Measurements from ENCODE around the gene SLC39A9. TPM values are rescaled to one million over a fixed set of nuclear protein-coding genes. Genes with fewer than 3 reads are reported as not detected.

SLC39A9 gene
- total and polyA plus RNA-seq, 2 experiments from 2014 or later: 17.7 to 48.1 TPM

GRCh38 chr14:69376439-69376838 is 22.1 kb upstream of the SLC39A9 start:
- Histone ChIP-seq H3K27me3 (ENCODE audit: insufficient read depth) (no peaks in the 10 kb centered on the region), H4K20me1 (replicated peaks; ENCODE audit: insufficient read depth) (peaks cover 18% of the 10 kb centered on the region), H2AFZ (no peak overlapping the region), H3K9me2 (ENCODE audit: insufficient read depth) (no peaks in the 10 kb centered on the region), H3K27ac (ENCODE audit: low read depth) (no peak overlapping the region), H3K79me2 (replicated peaks; ENCODE audit: insufficient read depth) (peaks cover 18% of the 10 kb centered on the region), H3K4me1 (ENCODE audit: insufficient read depth) (no peaks in the 10 kb centered on the region), H3K4me2 (no peak overlapping the region), H3F3A (replicated peaks; ENCODE audit: low read depth) (no peaks in the 10 kb centered on the region), H3K4me3 (no peak overlapping the region), H3K36me3 (ENCODE audit: insufficient read depth) (peaks cover 18% of the 10 kb centered on the region)
- Mint-ChIP-seq H3K36me3 (ENCODE audit: low read depth) (peaks cover 52% of the 10 kb centered on the region), H3K4me1 (no peaks in the 10 kb centered on the region), H3K27me3 (ENCODE audit: insufficient read depth, low read depth, poor library complexity) (peaks cover 5% of the 10 kb centered on the region), H3K9me3 (peaks cover 5% of the 10 kb centered on the region; the same call in 1 of the 3 replicates), H3K4me3 (no peak overlapping the region), H3K27ac (no peak overlapping the region)
- no peak for ATAC-seq
- TF ChIP-seq CREB1 (CRISPR knock-in tag; IDR thresholded peaks at IDR 0.05; ENCODE audit: low read depth): no peak
- TF ChIP-seq NANOG (IDR thresholded peaks at IDR 0.05; ENCODE audit: borderline replicate concordance): no peak
- TF ChIP-seq, protein P1, sequence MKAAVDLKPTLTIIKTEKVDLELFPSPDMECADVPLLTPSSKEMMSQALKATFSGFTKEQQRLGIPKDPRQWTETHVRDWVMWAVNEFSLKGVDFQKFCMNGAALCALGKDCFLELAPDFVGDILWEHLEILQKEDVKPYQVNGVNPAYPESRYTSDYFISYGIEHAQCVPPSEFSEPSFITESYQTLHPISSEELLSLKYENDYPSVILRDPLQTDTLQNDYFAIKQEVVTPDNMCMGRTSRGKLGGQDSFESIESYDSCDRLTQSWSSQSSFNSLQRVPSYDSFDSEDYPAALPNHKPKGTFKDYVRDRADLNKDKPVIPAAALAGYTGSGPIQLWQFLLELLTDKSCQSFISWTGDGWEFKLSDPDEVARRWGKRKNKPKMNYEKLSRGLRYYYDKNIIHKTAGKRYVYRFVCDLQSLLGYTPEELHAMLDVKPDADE (IDR thresholded peaks at IDR 0.05): no peak
- TF ChIP-seq, protein P2, sequence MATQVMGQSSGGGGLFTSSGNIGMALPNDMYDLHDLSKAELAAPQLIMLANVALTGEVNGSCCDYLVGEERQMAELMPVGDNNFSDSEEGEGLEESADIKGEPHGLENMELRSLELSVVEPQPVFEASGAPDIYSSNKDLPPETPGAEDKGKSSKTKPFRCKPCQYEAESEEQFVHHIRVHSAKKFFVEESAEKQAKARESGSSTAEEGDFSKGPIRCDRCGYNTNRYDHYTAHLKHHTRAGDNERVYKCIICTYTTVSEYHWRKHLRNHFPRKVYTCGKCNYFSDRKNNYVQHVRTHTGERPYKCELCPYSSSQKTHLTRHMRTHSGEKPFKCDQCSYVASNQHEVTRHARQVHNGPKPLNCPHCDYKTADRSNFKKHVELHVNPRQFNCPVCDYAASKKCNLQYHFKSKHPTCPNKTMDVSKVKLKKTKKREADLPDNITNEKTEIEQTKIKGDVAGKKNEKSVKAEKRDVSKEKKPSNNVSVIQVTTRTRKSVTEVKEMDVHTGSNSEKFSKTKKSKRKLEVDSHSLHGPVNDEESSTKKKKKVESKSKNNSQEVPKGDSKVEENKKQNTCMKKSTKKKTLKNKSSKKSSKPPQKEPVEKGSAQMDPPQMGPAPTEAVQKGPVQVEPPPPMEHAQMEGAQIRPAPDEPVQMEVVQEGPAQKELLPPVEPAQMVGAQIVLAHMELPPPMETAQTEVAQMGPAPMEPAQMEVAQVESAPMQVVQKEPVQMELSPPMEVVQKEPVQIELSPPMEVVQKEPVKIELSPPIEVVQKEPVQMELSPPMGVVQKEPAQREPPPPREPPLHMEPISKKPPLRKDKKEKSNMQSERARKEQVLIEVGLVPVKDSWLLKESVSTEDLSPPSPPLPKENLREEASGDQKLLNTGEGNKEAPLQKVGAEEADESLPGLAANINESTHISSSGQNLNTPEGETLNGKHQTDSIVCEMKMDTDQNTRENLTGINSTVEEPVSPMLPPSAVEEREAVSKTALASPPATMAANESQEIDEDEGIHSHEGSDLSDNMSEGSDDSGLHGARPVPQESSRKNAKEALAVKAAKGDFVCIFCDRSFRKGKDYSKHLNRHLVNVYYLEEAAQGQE (IDR thresholded peaks at IDR 0.05; ENCODE audit: unreplicated experiment): no peak
- TF ChIP-seq CTCF (conservative IDR thresholded peaks at IDR 0.05; ENCODE audit: low read depth in 2 of 2): no peak
- TF ChIP-seq ZNF462 (CRISPR knock-in tag; IDR thresholded peaks at IDR 0.05): no peak
- no peak for TF ChIP-seq STAT1 (IDR thresholded peaks at IDR 0.05; ENCODE audit: unreplicated experiment)
- TF ChIP-seq EZH2phosphoT487 (IDR thresholded peaks at IDR 0.05; ENCODE audit: unreplicated experiment): no peak
- no peak for TF ChIP-seq POLR2AphosphoS5 (IDR thresholded peaks at IDR 0.05; ENCODE audit: low read depth)
- no peak for TF ChIP-seq EZH2 (IDR thresholded peaks at IDR 0.05; ENCODE audit: low read depth, unreplicated experiment)
- TF ChIP-seq JUNB (IDR thresholded peaks at IDR 0.05; ENCODE audit: unreplicated experiment): no peak
- no peak for TF ChIP-seq ZNF331 (CRISPR knock-in tag; IDR thresholded peaks at IDR 0.05; ENCODE audit: low read depth)
- TF ChIP-seq ZNF114 (CRISPR knock-in tag; IDR thresholded peaks at IDR 0.05): no peak
- DNase-seq (ENCODE audit: low spot score): no peak

All from GM23338 (cell line).